GM23338 (cell line): ENCODE measurements around the gene PIEZO2. TPM values are rescaled to one million over a fixed set of nuclear protein-coding genes. Genes with fewer than 3 reads are reported as not detected.

Experiments used
- ATAC-seq: fragments of 200-7000 bp; cut with Tn5 transposase; 3 replicates; pipeline ENCODE4 v1.9.1; 2020
- DNase-seq: peaks from one replicate; pipeline ENCODE4 v3.0.0-alpha.2; 2015; ENCODE audit warnings: low spot score
- H2AFZ ChIP-seq: fragments of 200-600 bp; sonication (generic); 2 replicates; pipeline ENCODE4 v1.8.0; 2016; ENCODE audit warnings: antibody characterized with exemption, mild to moderate bottlenecking, moderate library complexity
- H3F3A ChIP-seq: fragments of 200-600 bp; sonication (generic); replicated peaks from 2 replicates; pipeline ENCODE4 v1.8.0; 2017; ENCODE audit warnings: antibody characterized with exemption, mixed run types, low read depth
- H3K27ac ChIP-seq: fragments of 200-600 bp; sonication (generic); 2 replicates; pipeline ENCODE4 v1.6.1; 2016; ENCODE audit warnings: low read depth
- H3K27me3 ChIP-seq: fragments of 200-600 bp; sonication (generic); 2 replicates; pipeline ENCODE4 v1.8.0; 2016; ENCODE audit warnings: mild to moderate bottlenecking, mixed run types, moderate library complexity; ENCODE audit not compliant: insufficient read depth
- H3K36me3 ChIP-seq: fragments of 200-600 bp; sonication (generic); 2 replicates; pipeline ENCODE4 v1.8.0; 2016; ENCODE audit warnings: mild to moderate bottlenecking; ENCODE audit not compliant: insufficient read depth
- H3K4me1 ChIP-seq: fragments of 200-600 bp; sonication (generic); 2 replicates; pipeline ENCODE4 v1.8.0; 2016; ENCODE audit warnings: mild to moderate bottlenecking, moderate library complexity; ENCODE audit not compliant: insufficient read depth
- H3K4me2 ChIP-seq: fragments of 200-600 bp; sonication (generic); 2 replicates; pipeline ENCODE4 v1.7.1; 2017; ENCODE audit warnings: mixed run types
- H3K4me3 ChIP-seq: fragments of 200-600 bp; sonication (generic); 2 replicates; pipeline ENCODE4 v1.6.1; 2016; ENCODE audit warnings: mixed run types
- H3K79me2 ChIP-seq: fragments of 200-600 bp; sonication (generic); replicated peaks from 2 replicates; pipeline ENCODE4 v1.8.0; 2017; ENCODE audit warnings: mild to moderate bottlenecking; ENCODE audit not compliant: insufficient read depth
- H3K9me2 ChIP-seq: fragments of 200-600 bp; sonication (generic); 2 replicates; pipeline ENCODE4 v1.8.0; 2017; ENCODE audit not compliant: insufficient read depth
- H4K20me1 ChIP-seq: fragments of 200-600 bp; sonication (generic); replicated peaks from 2 replicates; pipeline ENCODE4 v1.8.0; 2017; ENCODE audit warnings: mild to moderate bottlenecking; ENCODE audit not compliant: insufficient read depth
- H3K27ac Mint-ChIP-seq: 2 replicates; pipeline ENCODE4 v1.8.0; 2020; ENCODE audit warnings: inconsistent platforms, mild to moderate bottlenecking, moderate library complexity, mixed read lengths
- H3K27me3 Mint-ChIP-seq: 3 replicates; pipeline ENCODE4 v1.8.0; 2022; ENCODE audit warnings: low read depth, mild to moderate bottlenecking, moderate library complexity, mixed read lengths, inconsistent platforms; ENCODE audit not compliant: insufficient read depth, poor library complexity
- H3K36me3 Mint-ChIP-seq: 3 replicates; pipeline ENCODE4 v1.8.0; 2021; ENCODE audit warnings: low read depth, mild to moderate bottlenecking, inconsistent platforms, moderate library complexity, mixed read lengths
- H3K4me1 Mint-ChIP-seq: 3 replicates; pipeline ENCODE4 v1.8.0; 2020; ENCODE audit warnings: mild to moderate bottlenecking, inconsistent platforms, mixed read lengths
- H3K4me3 Mint-ChIP-seq: 3 replicates; pipeline ENCODE4 v1.8.0; 2021; ENCODE audit warnings: moderate library complexity, mild to moderate bottlenecking, inconsistent platforms, mixed read lengths
- H3K9me3 Mint-ChIP-seq: 3 replicates; pipeline ENCODE4 v1.8.0; 2020; ENCODE audit warnings: moderate library complexity, mild to moderate bottlenecking, inconsistent platforms, mixed read lengths
- CREB1 ChIP-seq: fragments of 250-450 bp; sonication (Bioruptor Pico); IDR thresholded peaks from 2 replicates; pipeline ENCODE4 v1.5.0; 2020; ENCODE audit warnings: low read depth, mild to moderate bottlenecking, moderate library complexity
- ETS1 ChIP-seq: IDR thresholded peaks from 2 replicates; pipeline ENCODE4 v1.6.1; 2016; ENCODE audit warnings: antibody characterized with exemption
- EZH2 ChIP-seq: fragments of 200-600 bp; sonication (generic); IDR thresholded peaks from one replicate; pipeline ENCODE4 v1.8.0; 2017; ENCODE audit warnings: antibody characterized with exemption, mild to moderate bottlenecking, low read depth; ENCODE audit not compliant: unreplicated experiment
- EZH2phosphoT487 ChIP-seq: fragments of 200-600 bp; sonication (generic); IDR thresholded peaks from one replicate; pipeline ENCODE4 v1.8.1; 2018; ENCODE audit warnings: antibody characterized with exemption; ENCODE audit not compliant: unreplicated experiment
- JUNB ChIP-seq: IDR thresholded peaks from one replicate; pipeline ENCODE4 v1.6.1; 2016; ENCODE audit warnings: antibody characterized with exemption; ENCODE audit not compliant: unreplicated experiment
- NANOG ChIP-seq: IDR thresholded peaks from 2 replicates; pipeline ENCODE4 v1.6.1; 2016; ENCODE audit warnings: antibody characterized with exemption, borderline replicate concordance
- POLR2AphosphoS5 ChIP-seq: IDR thresholded peaks from 2 replicates; pipeline ENCODE4 v1.6.1; 2016; ENCODE audit warnings: antibody characterized with exemption, low read depth
- STAT1 ChIP-seq: IDR thresholded peaks from one replicate; pipeline ENCODE4 v1.6.1; 2016; ENCODE audit warnings: antibody characterized with exemption; ENCODE audit not compliant: unreplicated experiment
- ZNF114 ChIP-seq: fragments of 250-450 bp; sonication (Bioruptor Pico); IDR thresholded peaks from 2 replicates; pipeline ENCODE4 v1.5.0; 2020; ENCODE audit warnings: mild to moderate bottlenecking, moderate library complexity
- ZNF331 ChIP-seq: fragments of 250-450 bp; sonication (Bioruptor Pico); IDR thresholded peaks from 2 replicates; pipeline ENCODE4 v1.5.0; 2020; ENCODE audit warnings: low read depth, mild to moderate bottlenecking, moderate library complexity
- ZNF462 ChIP-seq: fragments of 250-450 bp; sonication (Bioruptor Pico); IDR thresholded peaks from 2 replicates; pipeline ENCODE4 v1.5.0; 2020; ENCODE audit warnings: mild to moderate bottlenecking, moderate library complexity
- polyA plus RNA-seq: library from polyadenylated mRNA; unstranded; fragments of >200 nt; fragmentation: Nextera tagmentation; extraction: Ambion mirVana; gene quantifications from 2 replicates; pipeline ENCODE4 v1.2.1, GENCODE V29; 2016
- total RNA-seq: library from RNA; depleted of rRNA; stranded (reverse); fragments of >200 nt; shearing (Covaris generic); gene quantifications from 2 replicates; pipeline ENCODE4 v1.2.3, GENCODE V29; 2014
- TF ChIP-seq, protein P1 (sequence below): IDR thresholded peaks from one replicate; pipeline ENCODE4 v1.6.1; 2018; ENCODE audit warnings: antibody characterized with exemption; ENCODE audit not compliant: unreplicated experiment
- TF ChIP-seq, protein P2 (sequence below), 2 experiments: fragments of 200-600 bp in 1 of 2; sonication (generic) in 1 of 2; conservative IDR thresholded peaks; 2 replicates each; pipeline versions ENCODE4 v1.5.1 to v1.6.1; 2016 to 2017; ENCODE audit warnings: antibody characterized with exemption in 2 of 2, low read depth in 2 of 2, mild to moderate bottlenecking in 2 of 2, moderate library complexity in 1 of 2

Gene PIEZO2
- total and polyA plus RNA-seq, 2 experiments from 2014 or later, result 4.8 to 8.2 TPM

DNA sequence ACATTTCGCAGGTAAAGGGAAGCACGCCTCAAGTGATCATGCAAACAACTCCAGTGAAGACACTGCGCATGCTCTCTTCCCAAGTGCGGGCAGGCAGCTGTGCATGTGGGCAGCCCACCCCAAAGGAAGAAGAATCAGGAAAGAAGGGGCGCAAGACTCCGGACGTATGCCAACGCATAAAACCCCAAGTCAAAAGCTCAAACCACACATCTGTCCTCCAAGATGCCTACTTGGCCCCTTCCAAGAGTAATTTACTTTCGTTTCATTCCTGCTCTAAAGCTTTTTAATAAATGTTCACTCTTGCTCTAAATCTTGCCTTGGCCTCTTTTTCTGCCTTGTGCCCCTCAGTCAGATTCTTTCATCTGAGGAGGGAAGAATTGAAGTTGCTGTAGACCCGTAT lies 254.9 kb downstream of the PIEZO2 start:
- Histone ChIP-seq H3K4me3 (no peak overlapping the region), H3K4me2 (no peak overlapping the region), H3F3A (no peaks in the 10 kb centered on the region), H3K79me2 (no peaks in the 10 kb centered on the region), H4K20me1 (no peaks in the 10 kb centered on the region), H3K27me3 (no peaks in the 10 kb centered on the region), H3K36me3 (no peaks in the 10 kb centered on the region), H2AFZ (no peak overlapping the region), H3K27ac (no peak overlapping the region), H3K9me2 (no peaks in the 10 kb centered on the region), H3K4me1 (no peaks in the 10 kb centered on the region; the same call in 1 of the 2 replicates)
- TF ChIP-seq STAT1 (no peak), ZNF462 (CRISPR knock-in tag) (no peak), POLR2AphosphoS5 (no peak), JUNB (no peak), ETS1 (no peak), ZNF331 (no peak), CREB1 (CRISPR knock-in tag) (no peak), EZH2phosphoT487 (no peak), NANOG (no peak), ZNF114 (CRISPR knock-in tag) (no peak), EZH2 (no peak)
- TF ChIP-seq, protein P1, sequence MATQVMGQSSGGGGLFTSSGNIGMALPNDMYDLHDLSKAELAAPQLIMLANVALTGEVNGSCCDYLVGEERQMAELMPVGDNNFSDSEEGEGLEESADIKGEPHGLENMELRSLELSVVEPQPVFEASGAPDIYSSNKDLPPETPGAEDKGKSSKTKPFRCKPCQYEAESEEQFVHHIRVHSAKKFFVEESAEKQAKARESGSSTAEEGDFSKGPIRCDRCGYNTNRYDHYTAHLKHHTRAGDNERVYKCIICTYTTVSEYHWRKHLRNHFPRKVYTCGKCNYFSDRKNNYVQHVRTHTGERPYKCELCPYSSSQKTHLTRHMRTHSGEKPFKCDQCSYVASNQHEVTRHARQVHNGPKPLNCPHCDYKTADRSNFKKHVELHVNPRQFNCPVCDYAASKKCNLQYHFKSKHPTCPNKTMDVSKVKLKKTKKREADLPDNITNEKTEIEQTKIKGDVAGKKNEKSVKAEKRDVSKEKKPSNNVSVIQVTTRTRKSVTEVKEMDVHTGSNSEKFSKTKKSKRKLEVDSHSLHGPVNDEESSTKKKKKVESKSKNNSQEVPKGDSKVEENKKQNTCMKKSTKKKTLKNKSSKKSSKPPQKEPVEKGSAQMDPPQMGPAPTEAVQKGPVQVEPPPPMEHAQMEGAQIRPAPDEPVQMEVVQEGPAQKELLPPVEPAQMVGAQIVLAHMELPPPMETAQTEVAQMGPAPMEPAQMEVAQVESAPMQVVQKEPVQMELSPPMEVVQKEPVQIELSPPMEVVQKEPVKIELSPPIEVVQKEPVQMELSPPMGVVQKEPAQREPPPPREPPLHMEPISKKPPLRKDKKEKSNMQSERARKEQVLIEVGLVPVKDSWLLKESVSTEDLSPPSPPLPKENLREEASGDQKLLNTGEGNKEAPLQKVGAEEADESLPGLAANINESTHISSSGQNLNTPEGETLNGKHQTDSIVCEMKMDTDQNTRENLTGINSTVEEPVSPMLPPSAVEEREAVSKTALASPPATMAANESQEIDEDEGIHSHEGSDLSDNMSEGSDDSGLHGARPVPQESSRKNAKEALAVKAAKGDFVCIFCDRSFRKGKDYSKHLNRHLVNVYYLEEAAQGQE, result no peak
- TF ChIP-seq, protein P2, sequence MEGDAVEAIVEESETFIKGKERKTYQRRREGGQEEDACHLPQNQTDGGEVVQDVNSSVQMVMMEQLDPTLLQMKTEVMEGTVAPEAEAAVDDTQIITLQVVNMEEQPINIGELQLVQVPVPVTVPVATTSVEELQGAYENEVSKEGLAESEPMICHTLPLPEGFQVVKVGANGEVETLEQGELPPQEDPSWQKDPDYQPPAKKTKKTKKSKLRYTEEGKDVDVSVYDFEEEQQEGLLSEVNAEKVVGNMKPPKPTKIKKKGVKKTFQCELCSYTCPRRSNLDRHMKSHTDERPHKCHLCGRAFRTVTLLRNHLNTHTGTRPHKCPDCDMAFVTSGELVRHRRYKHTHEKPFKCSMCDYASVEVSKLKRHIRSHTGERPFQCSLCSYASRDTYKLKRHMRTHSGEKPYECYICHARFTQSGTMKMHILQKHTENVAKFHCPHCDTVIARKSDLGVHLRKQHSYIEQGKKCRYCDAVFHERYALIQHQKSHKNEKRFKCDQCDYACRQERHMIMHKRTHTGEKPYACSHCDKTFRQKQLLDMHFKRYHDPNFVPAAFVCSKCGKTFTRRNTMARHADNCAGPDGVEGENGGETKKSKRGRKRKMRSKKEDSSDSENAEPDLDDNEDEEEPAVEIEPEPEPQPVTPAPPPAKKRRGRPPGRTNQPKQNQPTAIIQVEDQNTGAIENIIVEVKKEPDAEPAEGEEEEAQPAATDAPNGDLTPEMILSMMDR (conservative IDR thresholded peaks at IDR 0.05; ENCODE audit: low read depth in 2 of 2), result no peak
- peak overlapping the region; percentile 63; the same call in 1 of the 2 replicates for H3K27ac Mint-ChIP-seq
- H3K27me3 Mint-ChIP-seq, result peaks cover 4% of the 10 kb centered on the region
- peaks cover 2% of the 10 kb centered on the region; the same call in 1 of the 3 replicates for H3K36me3 Mint-ChIP-seq
- peaks cover 15% of the 10 kb centered on the region for H3K4me1 Mint-ChIP-seq
- ATAC-seq (no peak), DNase-seq (no peak)
- no peak overlapping the region for H3K4me3 Mint-ChIP-seq
- no peaks in the 10 kb centered on the region for H3K9me3 Mint-ChIP-seq
